HPDE6-E6E7 (cell line): ENCODE measurements around the gene OXA1L.
"Not testable (repeated sequence)": the region's sequence is repeated elsewhere in the genome, so short reads cannot be mapped to it uniquely, and the experiment has no call there.

Experiments
- DNase-seq: peaks from one replicate; pipeline ENCODE4 v3.0.0; 2011; ENCODE audit warnings: missing footprints; ENCODE audit errors: extremely low spot score

OXA1L gene

DNA sequence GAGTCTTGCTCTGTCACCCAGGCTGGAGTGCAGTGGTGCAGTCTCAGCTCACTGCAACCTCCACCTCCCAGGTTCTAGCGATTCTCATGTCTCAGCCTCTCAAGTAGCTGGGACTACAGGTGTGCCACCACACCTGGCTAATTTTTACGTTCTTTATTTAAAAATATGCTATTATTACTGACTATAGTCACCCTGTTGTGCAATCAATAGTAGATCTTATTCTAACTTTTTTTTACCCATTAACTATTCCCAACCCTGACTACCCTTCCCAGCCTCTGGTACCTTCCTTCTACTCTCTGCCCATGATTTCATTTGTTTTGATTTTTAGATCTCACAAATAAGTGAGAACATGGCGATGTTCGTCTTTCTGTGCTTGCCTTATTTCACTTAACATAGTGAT is 2.5 kb downstream of the OXA1L start:
- no peak for DNase-seq

GRCh38 chr14:22769369-22769768 is 2.9 kb downstream of the OXA1L start:
- DNase-seq: no peak

- no peak for DNase-seq
Observed at GRCh38 chr14:22770481-22771187, 4.1 kb downstream of the OXA1L start.

GRCh38 chr14:22772725-22773124 is 6.2 kb downstream of the OXA1L start:
- DNase-seq: no peak

- no peak for DNase-seq
Observed at GRCh38 chr14:22773162-22774010, 6.9 kb downstream of the OXA1L start.

- DNase-seq: no peak
Observed at GRCh38 chr14:22774011-22774706, 7.7 kb downstream of the OXA1L start.

GRCh38 chr14:22776215-22776614 is 9.7 kb downstream of the OXA1L start:
- DNase-seq: no peak

- DNase-seq: not testable (repeated sequence)
Observed at GRCh38 chr14:22776849-22777248, 10.4 kb downstream of the OXA1L start.

DNA sequence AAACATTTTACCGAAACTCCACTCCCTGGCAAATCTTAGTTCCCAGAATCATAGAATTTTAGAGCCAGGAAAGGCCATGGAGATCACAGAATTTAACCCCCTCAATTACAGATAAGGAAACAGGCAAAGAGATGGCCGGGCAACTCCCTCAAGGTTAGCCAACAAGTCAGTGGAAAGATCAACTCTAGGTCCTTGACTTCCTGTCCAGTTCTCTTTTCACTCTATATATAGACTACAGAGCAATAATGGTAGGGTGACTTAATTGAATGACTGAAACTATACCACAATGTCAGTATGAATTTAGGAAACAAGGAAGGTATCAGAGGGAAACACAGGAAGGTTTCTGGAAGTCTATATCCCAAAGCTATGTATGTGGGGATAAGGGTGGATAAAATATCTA is 11.6 kb downstream of the OXA1L start:
- no peak for DNase-seq

- no peak for DNase-seq
Observed at GRCh38 chr14:22780105-22780679, 13.7 kb downstream of the OXA1L start.

GRCh38 chr14:22780941-22781300 is 14.4 kb downstream of the OXA1L start:
- no peak for DNase-seq

- DNase-seq: no peak
Observed at GRCh38 chr14:22781301-22781991, 15.0 kb downstream of the OXA1L start.

GRCh38 chr14:22786685-22787084 is 20.2 kb downstream of the OXA1L start:
- DNase-seq: no peak

DNA sequence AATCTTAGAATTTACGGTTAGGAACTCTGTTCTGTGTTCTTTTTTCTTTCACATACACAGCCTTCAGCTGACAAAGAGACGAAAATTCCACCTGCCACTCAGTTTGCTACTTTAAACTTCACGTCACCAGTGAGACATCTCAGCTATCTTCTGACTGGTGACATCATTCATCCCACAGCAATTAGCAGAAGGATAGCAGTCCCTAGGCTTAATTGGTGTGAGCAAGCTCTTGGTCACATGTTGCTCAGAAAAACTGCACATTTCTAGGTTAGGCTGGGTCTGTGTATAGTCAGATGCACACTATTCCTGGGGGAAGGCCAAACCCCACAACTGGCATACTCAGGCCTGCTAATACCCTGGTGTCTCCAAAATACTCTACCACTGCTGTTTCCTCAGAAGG is 24.8 kb downstream of the OXA1L start:
- no peak for DNase-seq

- DNase-seq: no peak
Observed at GRCh38 chr14:22792158-22792557, 25.7 kb downstream of the OXA1L start.

DNA sequence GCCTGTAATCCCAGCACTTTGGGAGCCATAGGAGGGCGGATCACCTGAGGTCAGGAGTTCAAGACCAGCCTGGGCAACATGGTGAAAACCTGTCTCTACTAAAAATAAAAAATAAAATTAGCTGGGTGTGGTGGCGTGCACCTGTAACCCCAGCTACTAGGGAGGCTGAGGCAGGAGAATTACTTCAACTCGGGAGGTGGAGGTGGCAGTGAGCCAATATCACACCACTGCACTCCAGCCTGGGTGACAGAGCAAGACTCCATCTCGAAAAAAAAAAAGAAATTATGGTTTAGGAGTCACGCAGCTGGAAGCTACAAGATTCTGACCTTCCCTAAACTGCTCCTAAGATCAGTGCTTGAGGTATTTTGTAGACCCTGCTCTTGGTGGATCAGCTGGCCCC is 27.1 kb downstream of the OXA1L start:
- DNase-seq: not testable (repeated sequence)

DNA sequence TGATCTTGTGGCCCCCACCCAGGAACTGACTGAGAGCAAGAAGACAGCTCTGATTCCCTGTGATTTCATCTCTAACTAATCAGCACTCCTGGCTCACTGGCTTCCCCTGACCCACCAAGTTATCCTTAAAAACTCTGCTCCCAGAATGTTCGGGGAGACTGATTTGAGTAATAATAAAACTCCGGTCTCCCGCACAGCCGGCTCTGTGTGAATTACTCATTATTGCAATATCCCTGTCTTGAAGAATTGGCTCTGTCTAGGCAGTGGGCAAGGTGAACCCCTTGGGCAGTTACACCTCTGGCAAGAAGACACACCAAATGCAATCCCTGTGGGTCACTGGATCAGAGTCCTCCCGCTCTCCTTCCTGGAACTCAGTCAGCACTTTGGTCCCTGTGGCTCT is 27.5 kb downstream of the OXA1L start:
- DNase-seq: no peak

GRCh38 chr14:22794551-22794951 is 28.1 kb downstream of the OXA1L start:
- DNase-seq: no peak

DNA sequence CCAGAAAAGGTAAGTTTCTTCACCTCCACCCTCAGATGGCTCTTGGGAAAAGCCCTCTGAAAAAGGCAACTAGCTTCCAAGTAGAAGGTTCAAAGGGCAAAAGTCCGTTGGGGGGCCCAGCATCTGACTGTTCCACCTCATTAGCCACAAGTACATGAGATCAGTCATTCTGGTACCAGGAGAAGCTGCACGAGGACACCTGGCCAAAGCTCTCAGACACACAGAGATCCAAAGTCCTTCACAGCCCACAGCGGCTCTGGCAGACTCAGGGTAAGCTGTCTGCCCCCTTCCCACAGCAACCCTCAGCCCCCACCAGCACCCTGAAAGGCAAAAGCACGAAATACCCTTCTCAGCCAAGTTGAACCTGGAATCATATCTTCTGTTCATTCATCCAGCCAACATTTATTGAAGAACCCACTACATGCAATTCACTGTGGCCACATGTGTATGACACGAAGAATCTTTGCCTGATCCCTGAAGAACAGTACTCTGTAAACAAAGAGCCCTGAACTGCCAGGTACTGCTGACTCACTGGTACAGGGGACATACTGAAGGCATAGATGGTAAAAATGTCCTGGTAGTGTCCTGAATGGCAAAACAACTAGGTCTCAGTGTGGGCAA is 29.7 kb downstream of the OXA1L start:
- DNase-seq: no peak

DNA sequence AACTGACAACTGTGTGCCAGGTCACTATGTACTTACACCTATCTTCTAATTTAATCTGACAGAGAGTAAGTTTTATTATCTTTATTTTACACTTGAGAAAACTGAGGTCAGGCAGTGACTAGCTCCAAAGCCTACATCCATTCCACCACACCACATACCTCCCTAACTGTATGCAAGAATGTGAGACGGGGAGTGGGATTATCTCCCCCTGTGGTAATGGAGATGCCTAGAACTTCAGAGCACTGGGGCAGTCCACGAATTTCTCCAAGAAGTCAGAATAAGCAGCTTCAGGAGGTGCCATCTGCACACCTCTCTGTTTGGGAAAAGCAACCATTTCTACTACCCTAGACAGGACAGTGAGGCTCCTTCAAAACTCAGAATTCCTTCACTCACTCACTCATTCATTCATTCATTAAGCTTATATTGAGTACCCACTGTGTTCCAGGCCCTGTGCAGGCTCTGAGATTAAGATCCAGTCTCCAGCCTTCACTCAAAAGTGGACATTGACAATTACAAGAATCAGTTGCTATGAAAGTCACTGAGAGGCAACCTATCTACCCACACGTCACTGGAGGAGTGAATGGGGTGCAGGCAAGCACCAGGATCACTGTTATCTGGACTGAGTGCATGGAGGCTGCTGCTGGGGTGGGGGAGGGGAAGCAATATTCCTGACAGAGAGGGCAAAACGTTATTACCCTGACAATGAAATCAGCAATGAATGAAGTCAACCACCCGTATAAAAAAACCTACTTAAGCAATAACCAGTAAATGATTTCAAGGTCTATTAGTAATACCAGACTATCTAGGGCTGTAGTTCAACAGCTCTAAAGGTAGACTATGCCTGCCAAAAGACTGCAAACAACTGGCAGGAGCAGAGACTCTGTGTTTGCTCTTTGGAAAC is 30.8 kb downstream of the OXA1L start:
- DNase-seq: no peak
